Gastrocnemius medialis (tissue), 4 donors: ENCODE data around the gene GID8. TPM values are rescaled to one million over a fixed set of nuclear protein-coding genes. Genes with fewer than 3 reads are reported as not detected.
"Not testable (repeated sequence)": the region's sequence is repeated elsewhere in the genome, so short reads cannot be mapped to it uniquely, and the experiment has no call there.

Source experiments
- ATAC-seq, 2 donors: fragments of 150-250 bp; one replicate each; pipeline ENCODE4 v1.9.1; 2016
- DNase-seq, 2 donors: peaks; one replicate each; pipeline ENCODE4 v3.0.0-alpha.2; 2019
- H3K27ac ChIP-seq, 4 donors: fragments of 200-600 bp; sonication (generic); 1 replicate in 1 of 4; 2 replicates in 3 of 4; pipeline ENCODE4 v1.5.1; 2016 to 2018; ENCODE audit warnings: mild to moderate bottlenecking in 2 of 4, moderate library complexity in 1 of 4
- H3K27me3 ChIP-seq, 3 donors: fragments of 200-600 bp; sonication (generic) in 2 of 3; 1 replicate in 1 of 3; 2 replicates in 2 of 3; pipeline versions ENCODE4 v1.5.1 to v1.6.0; 2016 to 2019; ENCODE audit warnings: mild to moderate bottlenecking in 1 of 3, moderate library complexity in 1 of 3
- H3K36me3 ChIP-seq, 2 donors: fragments of 200-600 bp; sonication (generic) in 1 of 2; one replicate each; pipeline ENCODE4 v1.5.1; 2017 to 2018
- H3K4me1 ChIP-seq, 2 donors: fragments of 200-600 bp; sonication (generic) in 1 of 2; one replicate each; pipeline ENCODE4 v1.5.1; 2016 to 2017; ENCODE audit warnings: mild to moderate bottlenecking in 2 of 2
- H3K4me3 ChIP-seq, 4 donors: fragments of 200-600 bp; sonication (generic) in 3 of 4; 1 replicate in 1 of 4; 2 replicates in 3 of 4; pipeline ENCODE4 v1.5.1; 2016 to 2019; ENCODE audit warnings: mild to moderate bottlenecking in 2 of 4
- H3K9me3 ChIP-seq, 3 donors: fragments of 200-600 bp; sonication (generic) in 2 of 3; 1 replicate in 1 of 3; 2 replicates in 2 of 3; pipeline ENCODE4 v1.5.1; 2016 to 2019
- POLR2A ChIP-seq, 2 donors: fragments of 450-650 bp; IDR thresholded peaks; one replicate each; pipeline ENCODE4 v1.6.1; 2017; ENCODE audit warnings: antibody characterized with exemption in 2 of 2, mild to moderate bottlenecking in 2 of 2, moderate library complexity in 2 of 2
- in situ Hi-C, 4 donors: fragments of 200-750 bp; cut with MboI; loops; one replicate each; pipeline versions ENCODE4 v1.15.0 to v1.8.0; 2017; ENCODE audit warnings: low sequenced_read_pairs in 4 of 4
- intact Hi-C: fragments of 100-400 bp; cut with DNase I; formaldehyde crosslinking; loops from one replicate; pipeline ENCODE4 v1.15.1; 2023; ENCODE audit warnings: low total_unique reads
- total RNA-seq, 4 donors: library from RNA; depleted of rRNA; stranded (reverse); fragments of >200 nt; gene quantifications; one replicate each; pipeline versions ENCODE4 v1.1.0 to v1.2.3, GENCODE V29; 2016
- TF ChIP-seq, protein P1 (sequence below), 5 experiments: fragments of 450-650 bp in 3 of 5; fragments of 200-600 bp in 2 of 5; sonication (generic) in 2 of 5; IDR thresholded peaks in 4 of 5; conservative IDR thresholded peaks in 1 of 5; 1 replicate in 4 of 5; 2 replicates in 1 of 5; pipeline ENCODE4 v1.5.1; 2016 to 2019; ENCODE audit warnings: antibody characterized with exemption in 5 of 5, mild to moderate bottlenecking in 3 of 5, moderate library complexity in 3 of 5

GID8 gene
- total RNA-seq, 4 donors from 2014 or later, result 12.8 to 16.2 (median 13.5) TPM

GRCh38 chr20:62921119-62921687 is 16.7 kb upstream of the GID8 start:
- DNase-seq, result no peak
- ATAC-seq, result peak in 1 of 2 donors; percentile 49
- Histone ChIP-seq H3K36me3 (no peaks in the 10 kb centered on the region), H3K27me3 (no peaks in the 10 kb centered on the region), H3K4me1 (peaks cover 86 to 91% of the 10 kb centered on the region in 2 donors), H3K4me3 (no peak overlapping the region), H3K9me3 (no peaks in the 10 kb centered on the region), H3K27ac (peak overlapping the region; percentile 5 to 36 (median 11))
- TF ChIP-seq POLR2A (IDR thresholded peaks at IDR 0.05), result no peak
- TF ChIP-seq, protein P1, sequence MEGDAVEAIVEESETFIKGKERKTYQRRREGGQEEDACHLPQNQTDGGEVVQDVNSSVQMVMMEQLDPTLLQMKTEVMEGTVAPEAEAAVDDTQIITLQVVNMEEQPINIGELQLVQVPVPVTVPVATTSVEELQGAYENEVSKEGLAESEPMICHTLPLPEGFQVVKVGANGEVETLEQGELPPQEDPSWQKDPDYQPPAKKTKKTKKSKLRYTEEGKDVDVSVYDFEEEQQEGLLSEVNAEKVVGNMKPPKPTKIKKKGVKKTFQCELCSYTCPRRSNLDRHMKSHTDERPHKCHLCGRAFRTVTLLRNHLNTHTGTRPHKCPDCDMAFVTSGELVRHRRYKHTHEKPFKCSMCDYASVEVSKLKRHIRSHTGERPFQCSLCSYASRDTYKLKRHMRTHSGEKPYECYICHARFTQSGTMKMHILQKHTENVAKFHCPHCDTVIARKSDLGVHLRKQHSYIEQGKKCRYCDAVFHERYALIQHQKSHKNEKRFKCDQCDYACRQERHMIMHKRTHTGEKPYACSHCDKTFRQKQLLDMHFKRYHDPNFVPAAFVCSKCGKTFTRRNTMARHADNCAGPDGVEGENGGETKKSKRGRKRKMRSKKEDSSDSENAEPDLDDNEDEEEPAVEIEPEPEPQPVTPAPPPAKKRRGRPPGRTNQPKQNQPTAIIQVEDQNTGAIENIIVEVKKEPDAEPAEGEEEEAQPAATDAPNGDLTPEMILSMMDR (IDR thresholded peaks at IDR 0.05 in 4 of 5, conservative IDR thresholded peaks at IDR 0.05 in 1 of 5), result peak; percentile 35 to 61 (median 37)
- in situ Hi-C loops (no loop called here), intact Hi-C loops (no loop called here)

DNA sequence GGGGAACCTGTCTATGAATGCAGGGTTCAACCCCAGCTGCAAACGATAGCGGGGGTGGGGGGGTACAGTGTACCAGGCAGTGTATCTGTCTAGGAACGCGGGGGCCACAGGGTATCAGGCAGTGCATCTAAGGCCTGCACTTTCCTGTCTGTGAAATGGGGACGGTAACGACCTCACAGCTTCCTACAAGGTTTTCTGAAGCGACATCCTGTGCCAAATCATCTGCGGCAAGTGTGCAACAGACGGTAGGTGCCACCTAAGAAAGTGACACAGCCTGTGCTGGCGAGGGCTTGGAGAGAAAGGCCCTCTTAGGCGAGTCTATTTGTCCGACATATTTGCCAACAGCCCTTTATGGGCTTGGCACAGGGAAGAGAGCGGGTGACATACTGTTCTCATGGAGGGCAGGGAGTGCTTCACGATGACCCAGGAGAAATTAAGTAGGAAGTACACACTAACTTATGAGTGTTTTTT is 15.5 kb upstream of the GID8 start:
- H3K4me3 ChIP-seq, result no peak overlapping the region
- intact Hi-C loops (no loop called here), in situ Hi-C loops (no loop called here)
- no peaks in the 10 kb centered on the region for H3K27me3 ChIP-seq
- peak overlapping the region; percentile 91 to 98 (median 94) for H3K27ac ChIP-seq
- no peak for DNase-seq
- H3K4me1 ChIP-seq, result peaks cover 85 to 87% of the 10 kb centered on the region in 2 donors
- no peaks in the 10 kb centered on the region for H3K36me3 ChIP-seq
- ATAC-seq, result no peak
- H3K9me3 ChIP-seq, result no peaks in the 10 kb centered on the region
- TF ChIP-seq, protein P1 (IDR thresholded peaks at IDR 0.05 in 4 of 5, conservative IDR thresholded peaks at IDR 0.05 in 1 of 5), result no peak
- TF ChIP-seq POLR2A (IDR thresholded peaks at IDR 0.05), result no peak

- TF ChIP-seq POLR2A (IDR thresholded peaks at IDR 0.05), result peak; percentile 53 to 60
- Histone ChIP-seq H3K27ac (peak overlapping the region; percentile 91 to 98 (median 94)), H3K4me1 (peaks cover 85 to 87% of the 10 kb centered on the region in 2 donors), H3K4me3 (peak overlapping the region in 3 of 4 donors; percentile 82 to 94 (median 85))
- H3K36me3 ChIP-seq, intact Hi-C loops, in situ Hi-C loops, H3K9me3 ChIP-seq, H3K27me3 ChIP-seq: not testable (repeated sequence)
- DNase-seq (peak in 1 of 2 donors; percentile 74), ATAC-seq (peak; percentile 30 to 42)
Observed at GRCh38 chr20:62923059-62923668, 14.8 kb upstream of the GID8 start.

DNA sequence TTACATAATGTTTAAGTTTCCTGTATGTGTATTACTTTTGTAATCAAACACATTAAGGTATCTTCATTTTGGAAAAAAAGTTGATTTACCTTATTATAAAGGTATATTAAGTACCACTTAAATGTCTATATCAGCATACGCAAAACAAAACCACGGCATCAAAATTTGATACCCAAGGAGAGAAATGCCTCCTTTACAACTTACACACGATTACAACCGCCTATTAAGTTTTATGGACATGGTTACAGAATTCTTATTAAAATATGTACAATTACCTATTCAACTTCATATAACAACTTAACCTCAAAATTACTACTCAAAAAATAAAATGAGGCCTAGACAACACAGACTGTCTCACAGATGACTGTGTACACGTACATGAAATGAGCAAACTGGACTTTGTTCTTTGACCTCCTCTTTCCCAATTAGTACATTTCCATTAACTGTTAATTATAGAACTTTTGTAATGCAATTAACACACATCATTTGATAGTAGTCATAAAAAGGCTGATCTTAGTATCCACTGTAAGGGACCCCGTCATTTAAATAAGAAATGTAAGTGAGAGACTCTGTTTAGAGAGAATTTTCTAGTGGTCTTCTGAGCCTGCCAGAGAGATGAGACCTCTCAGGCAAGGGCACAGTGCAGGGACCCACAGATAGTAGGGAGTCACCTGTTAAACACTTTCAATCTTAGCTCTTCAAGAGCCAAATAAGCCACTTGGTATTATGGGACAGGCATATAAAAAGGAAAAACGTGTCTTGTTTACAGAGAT is 14.1 kb upstream of the GID8 start:
- no peak for ATAC-seq
- no peak for DNase-seq
- intact Hi-C loops, result no loop called here
- in situ Hi-C loops, result no loop called here
- Histone ChIP-seq H3K4me1 (peaks cover 81 to 86% of the 10 kb centered on the region in 2 donors), H3K27ac (peak overlapping the region; percentile 91 to 98 (median 94)), H3K4me3 (peak overlapping the region; percentile 82 to 94 (median 86)), H3K9me3 (no peaks in the 10 kb centered on the region), H3K27me3 (no peaks in the 10 kb centered on the region), H3K36me3 (no peaks in the 10 kb centered on the region)
- TF ChIP-seq, protein P1 (IDR thresholded peaks at IDR 0.05 in 4 of 5, conservative IDR thresholded peaks at IDR 0.05 in 1 of 5), result no peak
- TF ChIP-seq POLR2A (IDR thresholded peaks at IDR 0.05), result no peak
